Umbilical cord (tissue), 1 donor: ENCODE measurements around the gene OR6C75. TPM values are rescaled to one million over a fixed set of nuclear protein-coding genes. Genes with fewer than 3 reads are reported as not detected.

Experiments
- total RNA-seq: library from RNA; depleted of rRNA; stranded (reverse); fragments of >200 nt; gene quantifications from one replicate; pipeline ENCODE4 v1.2.3, GENCODE V29; 2014; ENCODE audit warnings: low replicate concordance; ENCODE audit not compliant: insufficient read depth

Gene OR6C75
- total RNA-seq, 1 donor from 2014 or later, result 3.9 TPM

Other genes starting within 250 kb of the OR6C75 start
- gene OR9K2, start 236.6 kb upstream of the OR6C75 start, total RNA-seq, result 1.2 TPM
- gene OR10A7, start 141.9 kb upstream of the OR6C75 start, total RNA-seq, result 9.9 TPM
- gene OR6C74, start 118.4 kb upstream of the OR6C75 start, total RNA-seq, result not detected
- gene OR6C6, start 66.4 kb upstream of the OR6C75 start, total RNA-seq, result 8.4 TPM
- 0.48 TPM for gene OR6C1, start 48.6 kb upstream of the OR6C75 start, total RNA-seq
- 8.9 TPM for gene OR6C3, start 32.2 kb upstream of the OR6C75 start, total RNA-seq
- 1.9 TPM for gene OR6C65, start 37.6 kb downstream of the OR6C75 start, total RNA-seq
- 16.1 TPM for gene OR6C76, start 63.3 kb downstream of the OR6C75 start, total RNA-seq
- gene OR6C2, start 81.1 kb downstream of the OR6C75 start, total RNA-seq, result 11.8 TPM
- 4.6 TPM for gene OR6C70, start 107.2 kb downstream of the OR6C75 start, total RNA-seq
- gene OR6C68, start 129.4 kb downstream of the OR6C75 start, total RNA-seq, result not detected
- gene OR6C4, start 186.6 kb downstream of the OR6C75 start, total RNA-seq, result 5.5 TPM
- gene OR2AP1, start 209.5 kb downstream of the OR6C75 start, total RNA-seq, result 0.48 TPM